Common myeloid progenitor, CD34-positive (primary cell): ENCODE data around the gene SLC8A3.

Source experiments
- CTCF ChIA-PET: fragments of 350-600 bp; sonication (Branson Sonifier 250); formaldehyde crosslinking; loops from one replicate; lab custom pipeline; 2021; ENCODE audit warnings: antibody characterized with exemption; lab: Charles Lee
- POLR2A ChIA-PET: fragments of 350-600 bp; sonication (Branson Sonifier 250); formaldehyde crosslinking; loops from one replicate; lab custom pipeline; 2021; ENCODE audit warnings: antibody characterized with exemption; lab: Charles Lee
- DNase-seq, 3 donors: peaks; one replicate each; pipeline versions ENCODE4 v3.0.0 to v3.0.0-alpha.2; 2013
- H3K27ac ChIP-seq, 2 experiments: 1 replicate in 1 of 2; 2 replicates in 1 of 2; pipeline ENCODE4 v1.7.0; 2013; ENCODE audit warnings: inconsistent platforms in 2 of 2, low read length in 2 of 2, mild to moderate bottlenecking in 2 of 2, low read depth in 1 of 2, moderate library complexity in 1 of 2; ENCODE audit not compliant: severe bottlenecking in 2 of 2, insufficient read depth in 1 of 2, poor library complexity in 1 of 2
- H3K27me3 ChIP-seq, 5 experiments: replicated peaks in 2 of 5; 1 replicate in 3 of 5; 2 replicates in 2 of 5; pipeline versions ENCODE4 v1.6.1 to v1.7.0; 2013; ENCODE audit warnings: low read length in 4 of 5, mild to moderate bottlenecking in 2 of 5, moderate library complexity in 2 of 5, inconsistent platforms in 1 of 5; ENCODE audit not compliant: insufficient read depth in 5 of 5, control insufficient read depth in 4 of 5
- H3K36me3 ChIP-seq, 4 experiments: 1 replicate in 2 of 4; 2 replicates in 2 of 4; pipeline versions ENCODE4 v1.6.1 to v1.7.0; 2013; ENCODE audit warnings: low read length in 3 of 4, control low read depth in 1 of 4, mild to moderate bottlenecking in 1 of 4; ENCODE audit not compliant: control insufficient read depth in 4 of 4, insufficient read depth in 4 of 4
- H3K4me1 ChIP-seq, 4 experiments: 1 replicate in 3 of 4; 2 replicates in 1 of 4; pipeline versions ENCODE4 v1.6.1 to v1.7.1; 2013; ENCODE audit warnings: low read length in 3 of 4, mild to moderate bottlenecking in 3 of 4, control low read depth in 1 of 4, inconsistent platforms in 1 of 4, moderate library complexity in 1 of 4; ENCODE audit not compliant: control insufficient read depth in 4 of 4, insufficient read depth in 4 of 4; ENCODE audit errors: control extremely low read depth in 1 of 4
- H3K4me3 ChIP-seq, 7 experiments: 1 replicate in 4 of 7; 2 replicates in 3 of 7; pipeline versions ENCODE4 v1.5.1 to v1.7.0; 2013; ENCODE audit warnings: mild to moderate bottlenecking in 7 of 7, low read length in 6 of 7, moderate library complexity in 6 of 7, inconsistent platforms in 2 of 7, low read depth in 2 of 7, control low read depth in 1 of 7; ENCODE audit not compliant: insufficient read depth in 4 of 7, control insufficient read depth in 1 of 7; ENCODE audit errors: extremely low read depth in 1 of 7
- H3K9me3 ChIP-seq, 5 experiments: 1 replicate in 4 of 5; 2 replicates in 1 of 5; pipeline versions ENCODE4 v1.6.1 to v1.7.1; 2013; ENCODE audit warnings: low read length in 4 of 5, mild to moderate bottlenecking in 2 of 5, inconsistent platforms in 1 of 5, low read depth in 1 of 5, moderate library complexity in 1 of 5; ENCODE audit not compliant: control insufficient read depth in 4 of 5, insufficient read depth in 2 of 5; ENCODE audit errors: control extremely low read depth in 1 of 5
- WGBS: methylation state at CpG from one replicate; pipeline ENCODE4 v1.1.5; 2013; ENCODE audit not compliant: insufficient coverage; 5-methylcytosine and 5-hydroxymethylcytosine counted together

Gene SLC8A3

DNA sequence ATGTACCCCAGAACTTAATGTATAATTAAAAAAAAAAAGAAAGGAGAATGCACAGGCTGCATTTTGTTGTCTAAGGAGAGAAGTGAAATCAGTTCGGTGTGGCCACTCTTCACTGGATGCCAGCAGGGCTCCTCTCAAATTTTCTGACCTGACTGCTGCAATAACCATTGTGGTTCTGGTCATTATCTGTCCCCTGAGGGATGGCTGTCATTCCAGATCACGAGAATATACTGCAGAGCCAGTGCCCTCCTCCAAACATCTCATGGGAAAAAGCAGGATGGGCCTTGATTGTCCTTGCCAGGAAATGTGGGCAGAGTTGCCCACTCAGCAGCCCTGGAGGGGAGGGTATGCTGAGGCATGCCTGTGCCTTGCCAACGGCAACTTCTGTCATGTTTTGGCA lies 139.1 kb downstream of the SLC8A3 start:
- ChIA-PET POLR2A (no interaction called here), CTCF (no interaction called here)
- Histone ChIP-seq H3K9me3 (no peaks in the 10 kb centered on the region), H3K27ac (no peak overlapping the region), H3K36me3 (peaks cover 0 to 57% (median 8%) of the 10 kb centered on the region in 4 experiments), H3K4me1 (no peaks in the 10 kb centered on the region), H3K4me3 (no peak overlapping the region), H3K27me3 (no peaks in the 10 kb centered on the region)
- no peak for DNase-seq
- 94% methylated on average over 2 of the region's 3 CpGs for WGBS

- DNase-seq, result no peak
- ChIA-PET POLR2A (no interaction called here), CTCF (no interaction called here)
- Histone ChIP-seq H3K36me3 (peaks cover 0 to 57% (median 8%) of the 10 kb centered on the region in 4 experiments), H3K4me3 (no peak overlapping the region), H3K27ac (no peak overlapping the region), H3K27me3 (no peaks in the 10 kb centered on the region), H3K9me3 (no peaks in the 10 kb centered on the region), H3K4me1 (no peaks in the 10 kb centered on the region)
- WGBS, result no CpG with 5 or more reads among the region's 1 CpG
Observed at GRCh38 chr14:70048313-70048654, 140.5 kb downstream of the SLC8A3 start.

GRCh38 chr14:70047598-70048312 lies 141.0 kb downstream of the SLC8A3 start:
- 100% methylated on average over 2 of the region's 3 CpGs for WGBS
- peaks cover 0 to 5% (median 1%) of the 10 kb centered on the region in 4 experiments for H3K4me1 ChIP-seq
- no peak overlapping the region for H3K27ac ChIP-seq
- CTCF ChIA-PET, result interaction anchor here (0.6 kb wide), 2 partner anchors 538 to 872 kb away, joined by 3 read pairs; no protein-coding TSS in a partner anchor
- H3K9me3 ChIP-seq, result no peaks in the 10 kb centered on the region
- H3K36me3 ChIP-seq, result peaks cover 0 to 57% (median 8%) of the 10 kb centered on the region in 4 experiments
- POLR2A ChIA-PET, result no interaction called here
- no peak for DNase-seq
- no peak overlapping the region for H3K4me3 ChIP-seq
- no peaks in the 10 kb centered on the region for H3K27me3 ChIP-seq

- no peaks in the 10 kb centered on the region for H3K9me3 ChIP-seq
- 81% methylated on average over 21 of the region's 22 CpGs for WGBS
Observed at GRCh38 chr14:70045844-70046535, 142.8 kb downstream of the SLC8A3 start.

DNA sequence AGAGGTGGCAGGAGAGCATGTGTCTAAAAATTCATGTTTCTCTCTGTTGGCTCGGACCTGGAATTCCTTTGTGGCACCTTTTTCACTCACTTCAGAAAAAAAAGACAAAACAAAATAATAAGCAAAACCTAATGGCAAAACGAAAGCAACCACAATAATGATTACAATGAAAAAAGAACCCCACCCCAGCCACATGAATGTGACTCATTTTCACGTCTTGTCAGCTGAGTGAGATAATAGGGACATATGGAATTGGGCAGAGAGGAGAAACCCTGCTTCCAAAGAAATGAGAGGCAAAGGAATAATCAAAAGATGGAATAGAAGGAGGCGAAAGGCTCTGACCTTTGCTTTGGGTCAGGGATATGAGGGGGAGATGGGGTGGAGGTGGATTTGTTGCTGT lies 143.4 kb downstream of the SLC8A3 start:
- H3K9me3 ChIP-seq, result no peaks in the 10 kb centered on the region
- H3K27ac ChIP-seq, result no peak overlapping the region
- 100% methylated on average over 1 of the region's 4 CpGs for WGBS
- no peaks in the 10 kb centered on the region for H3K27me3 ChIP-seq
- peaks cover 0 to 50% (median 6%) of the 10 kb centered on the region in 4 experiments for H3K36me3 ChIP-seq
- DNase-seq, result no peak
- peaks cover 0 to 5% (median 1%) of the 10 kb centered on the region in 4 experiments for H3K4me1 ChIP-seq
- CTCF ChIA-PET, result interaction anchor here (0.7 to 1.6 kb wide), 5 partner anchors 11 to 328 kb away, joined by 3 to 4 read pairs (median 3); no protein-coding TSS in a partner anchor
- POLR2A ChIA-PET, result no interaction called here
- no peak overlapping the region for H3K4me3 ChIP-seq

More at GRCh38 chr14:70045844-70046535, 142.8 kb downstream of the SLC8A3 start:
- Histone ChIP-seq H3K36me3 (peaks cover 0 to 56% (median 8%) of the 10 kb centered on the region in 4 experiments), H3K4me3 (no peak overlapping the region), H3K4me1 (peaks cover 0 to 5% (median 1%) of the 10 kb centered on the region in 4 experiments), H3K27ac (no peak overlapping the region), H3K27me3 (no peaks in the 10 kb centered on the region)
- POLR2A ChIA-PET, result no interaction called here
- peak; percentile 14 to 59 (median 48) for DNase-seq
- CTCF ChIA-PET, result interaction anchor here (1.1 to 1.6 kb wide), 2 partner anchors 209 to 328 kb away, joined by 3 read pairs; no protein-coding TSS in a partner anchor

- Histone ChIP-seq H3K36me3 (peaks cover 0 to 32% (median 5%) of the 10 kb centered on the region in 4 experiments), H3K9me3 (no peaks in the 10 kb centered on the region), H3K4me1 (peaks cover 0 to 5% (median 1%) of the 10 kb centered on the region in 4 experiments), H3K4me3 (no peak overlapping the region), H3K27ac (no peak overlapping the region), H3K27me3 (peaks cover 0 to 2% (median 0%) of the 10 kb centered on the region in 5 experiments)
- CTCF ChIA-PET, result no interaction called here
- POLR2A ChIA-PET, result no interaction called here
- DNase-seq, result peak; percentile 34 to 83 (median 77)
- 70% methylated on average over 2 of the region's 2 CpGs for WGBS
Observed at GRCh38 chr14:70043001-70043400, 145.8 kb downstream of the SLC8A3 start.

DNA sequence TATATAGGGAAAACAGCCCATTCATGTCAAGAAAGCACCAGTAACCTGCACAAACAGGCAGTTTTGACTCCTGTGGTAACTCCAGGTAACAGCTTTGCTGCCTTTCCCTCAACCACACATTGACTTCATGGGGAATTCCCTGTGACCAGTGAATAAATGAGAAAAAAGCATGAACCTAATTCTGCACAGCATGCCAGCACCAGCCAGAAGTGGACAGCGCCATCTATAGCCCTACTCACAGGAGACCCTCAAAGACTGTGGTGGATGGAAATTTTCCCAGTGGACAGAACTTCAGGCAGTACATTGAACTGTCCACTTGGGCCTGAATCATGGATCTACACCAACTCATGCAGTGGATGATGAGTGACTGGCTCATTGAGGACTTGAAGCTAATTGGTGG lies 152.1 kb downstream of the SLC8A3 start:
- POLR2A ChIA-PET, result no interaction called here
- Histone ChIP-seq H3K4me3 (no peak overlapping the region), H3K27ac (no peak overlapping the region), H3K36me3 (no peaks in the 10 kb centered on the region), H3K4me1 (no peaks in the 10 kb centered on the region), H3K9me3 (no peaks in the 10 kb centered on the region), H3K27me3 (peaks cover 0 to 5% (median 0%) of the 10 kb centered on the region in 5 experiments)
- peak in 2 of 3 donors; percentile 19 to 27 for DNase-seq
- WGBS, result 62% methylated on average over 1 of the region's 1 CpG
- CTCF ChIA-PET, result interaction anchor here (1.2 kb wide), 1 partner anchor 9 kb away, joined by 4 read pairs; no protein-coding TSS in a partner anchor
